NCI-H1417 treated with DMSO at 0.1 percent for 48 hours (cell line): ENCODE measurements around the gene FIGN.

ENCODE experiments used
- DNase-seq: peaks from one replicate; lab custom pipeline; 2025; lab: John Stamatoyannopoulos, UW

Gene FIGN

GRCh38 chr2:163612332-163612731 is 123.5 kb downstream of the FIGN start:
- no peak for DNase-seq

- no peak for DNase-seq
Observed at GRCh38 chr2:163611557-163611906, 124.3 kb downstream of the FIGN start.

GRCh38 chr2:163610817-163611556 is 124.8 kb downstream of the FIGN start:
- DNase-seq: no peak

DNA sequence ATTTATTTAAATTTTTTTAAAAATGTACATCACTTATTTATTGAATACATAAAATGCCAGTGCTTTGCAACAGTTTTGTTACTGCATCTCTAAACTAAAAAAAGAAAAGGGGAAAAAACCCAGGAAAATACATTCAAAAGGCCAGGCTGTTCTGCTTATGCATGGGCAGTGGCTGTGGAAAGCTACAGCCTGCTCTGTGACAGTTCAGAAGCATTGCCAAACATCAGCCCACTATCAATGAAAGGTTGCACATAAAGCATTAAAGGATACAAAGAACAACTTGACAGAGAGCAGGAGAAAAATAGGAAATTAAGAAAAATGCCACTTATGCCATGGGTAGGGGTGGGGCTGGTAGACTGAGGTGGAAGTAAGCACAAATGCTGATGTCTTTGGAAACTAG is 128.2 kb downstream of the FIGN start:
- DNase-seq: no peak

DNA sequence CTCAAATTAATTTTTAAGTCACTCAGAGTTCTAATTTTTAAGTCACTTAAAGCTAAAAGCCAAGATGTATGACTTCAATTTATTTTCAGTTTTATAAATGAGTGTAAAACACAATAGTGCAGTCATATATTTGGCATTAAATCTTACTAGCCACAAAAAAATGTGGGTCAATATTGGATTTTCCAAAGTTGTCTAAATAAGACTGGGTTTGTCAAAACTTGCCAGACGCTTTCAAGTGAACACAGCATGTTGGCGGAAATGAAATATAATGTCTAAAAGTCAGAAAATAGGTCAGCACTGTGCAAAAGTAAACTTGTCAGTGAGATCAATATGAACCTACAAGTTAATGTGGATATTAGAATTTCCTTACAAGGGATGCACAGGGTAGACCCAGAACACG is 128.9 kb downstream of the FIGN start:
- no peak for DNase-seq

DNA sequence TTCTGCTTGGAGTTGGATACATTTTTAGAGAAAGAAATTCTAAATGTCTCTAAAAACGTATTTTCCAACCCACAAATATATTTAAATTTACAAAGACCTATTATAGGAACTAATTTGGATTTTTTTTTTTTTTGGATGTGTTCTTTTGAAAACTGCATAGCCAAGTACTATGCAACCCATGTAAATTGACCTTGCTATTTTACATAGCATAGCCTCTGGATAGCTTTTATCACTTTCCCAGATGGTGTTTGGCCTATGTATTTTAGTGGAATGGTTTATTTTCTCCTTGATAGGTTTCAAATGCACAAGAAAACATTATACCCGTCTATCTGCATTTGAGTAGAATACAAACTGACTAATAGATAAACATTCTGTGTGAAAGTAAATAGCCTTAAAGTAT is 130.0 kb downstream of the FIGN start:
- no peak for DNase-seq

DNA sequence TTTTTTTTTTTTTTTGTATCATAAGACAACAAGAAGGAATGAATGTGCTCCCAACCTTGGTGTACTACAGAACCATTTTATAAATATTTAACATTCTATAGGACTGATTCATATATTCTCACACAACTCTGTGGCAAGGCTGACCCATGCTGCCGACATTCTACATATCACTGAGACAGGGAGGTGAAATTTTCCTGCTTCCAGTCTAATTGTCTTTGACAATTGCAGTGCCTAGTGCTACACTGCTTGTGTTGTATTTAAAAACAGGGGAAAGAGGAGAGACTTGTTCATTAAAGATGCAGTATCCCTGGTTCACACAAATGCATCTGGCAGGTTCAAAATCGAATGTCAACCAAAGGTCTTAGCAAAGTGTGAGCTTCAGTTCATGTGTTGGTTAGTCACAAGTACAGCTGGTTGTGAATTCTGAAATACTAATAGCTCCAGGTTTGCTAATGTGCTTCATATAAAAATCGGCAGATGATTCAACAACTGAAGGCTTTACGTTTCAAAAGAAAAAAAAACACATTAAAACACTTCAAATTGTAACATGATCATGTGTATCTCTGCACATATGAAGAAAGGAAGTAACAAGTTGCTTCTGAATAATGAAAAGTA is 130.8 kb downstream of the FIGN start:
- no peak for DNase-seq

DNA sequence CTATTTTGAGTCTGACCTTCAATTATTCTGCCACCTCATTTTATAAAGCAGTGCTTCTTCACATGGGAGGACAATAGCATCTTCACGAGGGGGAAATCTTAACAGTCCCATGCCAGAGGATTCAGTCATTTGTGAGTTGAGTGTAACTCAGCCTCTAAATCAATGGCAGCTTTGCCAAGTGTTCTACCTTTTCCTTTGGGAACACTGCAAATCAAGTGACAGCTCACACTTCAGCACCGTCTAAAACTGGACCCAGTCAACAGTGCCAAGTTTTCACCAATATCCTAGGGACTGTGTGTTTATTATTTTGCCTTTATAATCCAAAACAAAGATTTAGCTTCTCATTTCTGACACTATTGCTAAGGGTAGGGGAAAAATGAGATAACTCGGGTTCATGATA is 133.6 kb downstream of the FIGN start:
- no peak for DNase-seq

- DNase-seq: no peak
Observed at GRCh38 chr2:163601377-163601776, 134.4 kb downstream of the FIGN start.

DNA sequence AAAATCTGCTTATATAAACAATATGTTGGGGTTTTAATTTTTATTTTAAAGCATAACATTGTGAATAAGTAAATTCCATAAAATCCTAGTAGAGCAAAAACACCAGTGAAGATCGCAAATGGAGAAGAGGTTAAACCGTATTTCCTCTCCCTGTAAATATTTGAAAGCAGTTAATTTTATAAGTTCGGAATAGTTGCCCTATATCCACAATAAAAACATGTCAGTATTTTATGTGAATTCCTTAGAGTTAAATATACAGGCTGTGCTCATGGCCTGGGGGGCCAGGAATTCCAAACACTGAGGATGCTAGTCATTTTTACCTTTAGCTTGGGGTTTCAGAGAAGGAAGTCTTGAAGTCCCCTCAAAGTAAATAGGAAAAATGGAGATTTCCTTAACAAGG is 135.0 kb downstream of the FIGN start:
- no peak for DNase-seq

DNA sequence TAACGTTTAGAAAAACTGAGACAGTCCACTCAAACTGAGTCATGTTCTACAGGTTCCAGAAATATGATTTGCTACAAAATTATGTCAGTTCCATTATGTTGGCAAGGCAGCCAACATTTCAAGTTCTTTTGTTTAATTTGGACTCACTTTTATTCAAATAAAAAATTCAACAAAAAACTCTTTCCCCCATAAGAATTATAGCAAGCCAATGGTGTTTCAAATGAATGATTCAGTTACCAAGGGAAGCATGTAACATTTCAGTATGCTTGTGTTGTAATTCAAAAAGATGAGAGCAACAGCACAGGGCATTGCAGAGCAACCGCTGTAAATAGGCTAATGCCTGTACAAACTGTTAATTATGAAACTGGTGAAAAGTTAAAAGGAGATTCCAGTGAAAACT is 140.8 kb downstream of the FIGN start:
- no peak for DNase-seq

DNA sequence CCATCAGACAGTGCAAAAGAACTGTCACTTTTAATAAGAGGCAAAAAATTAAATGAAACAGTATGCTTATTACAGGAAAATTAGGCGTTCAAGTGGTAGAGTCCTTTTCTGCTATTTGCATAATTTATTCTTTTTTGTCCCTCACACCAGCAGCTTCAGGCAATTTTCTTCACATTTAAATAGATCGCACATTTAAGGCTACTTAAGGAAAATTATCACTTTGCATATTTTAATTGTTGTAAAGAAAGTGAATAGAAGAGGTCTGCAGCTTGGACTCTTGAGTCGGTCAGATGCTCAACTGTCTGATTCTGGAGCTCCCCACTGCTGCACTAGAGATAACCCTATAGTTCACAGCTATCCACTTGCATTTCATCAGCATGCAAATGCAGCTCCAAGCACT is 141.3 kb downstream of the FIGN start:
- no peak for DNase-seq

- peak; percentile 12 for DNase-seq
Observed at GRCh38 chr2:163593982-163594381, 141.8 kb downstream of the FIGN start.

- DNase-seq: no peak
Observed at GRCh38 chr2:163592954-163593622, 142.7 kb downstream of the FIGN start.

DNA sequence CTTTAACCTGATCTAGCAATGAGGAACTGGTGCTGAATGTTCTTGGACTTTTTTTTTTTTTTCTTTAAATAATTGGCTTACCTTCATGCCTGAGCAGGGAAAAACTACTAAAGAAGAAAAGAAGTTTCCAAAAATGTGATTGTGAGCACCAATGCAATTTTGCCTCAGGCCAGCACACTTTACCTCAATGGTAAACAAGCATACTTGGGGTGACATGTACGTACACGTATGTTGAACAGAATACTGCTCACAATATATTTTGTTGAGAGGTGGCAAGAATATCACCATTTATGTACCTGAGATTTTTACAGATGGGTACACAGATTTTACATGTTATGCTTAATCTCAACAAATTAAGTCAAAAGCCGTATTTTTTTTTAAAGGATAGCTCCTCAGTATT is 144.3 kb downstream of the FIGN start:
- no peak for DNase-seq

- no peak for DNase-seq
Observed at GRCh38 chr2:163580757-163581156, 155.1 kb downstream of the FIGN start.

GRCh38 chr2:163574309-163574708 is 161.5 kb downstream of the FIGN start:
- no peak for DNase-seq

GRCh38 chr2:163573652-163574051 is 162.2 kb downstream of the FIGN start:
- DNase-seq: no peak

DNA sequence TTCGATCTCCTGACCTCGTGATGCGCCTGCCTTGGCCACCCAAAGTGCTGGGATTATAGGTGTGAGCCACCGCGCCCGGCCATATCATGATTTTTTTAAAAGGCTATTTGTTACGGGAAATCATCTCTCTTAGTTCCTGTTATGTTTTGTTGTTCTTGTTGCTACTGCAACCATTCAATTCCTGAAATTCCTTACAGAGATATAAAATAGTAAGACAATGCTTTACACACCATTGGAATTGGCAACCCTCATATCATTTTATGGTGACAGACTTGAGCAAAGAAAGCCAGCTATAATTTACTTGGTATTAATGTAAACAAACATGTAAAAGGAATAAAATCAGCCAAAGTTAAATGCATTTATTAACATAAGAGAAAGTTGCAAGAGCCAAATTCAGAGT is 163.0 kb downstream of the FIGN start:
- DNase-seq: no peak

DNA sequence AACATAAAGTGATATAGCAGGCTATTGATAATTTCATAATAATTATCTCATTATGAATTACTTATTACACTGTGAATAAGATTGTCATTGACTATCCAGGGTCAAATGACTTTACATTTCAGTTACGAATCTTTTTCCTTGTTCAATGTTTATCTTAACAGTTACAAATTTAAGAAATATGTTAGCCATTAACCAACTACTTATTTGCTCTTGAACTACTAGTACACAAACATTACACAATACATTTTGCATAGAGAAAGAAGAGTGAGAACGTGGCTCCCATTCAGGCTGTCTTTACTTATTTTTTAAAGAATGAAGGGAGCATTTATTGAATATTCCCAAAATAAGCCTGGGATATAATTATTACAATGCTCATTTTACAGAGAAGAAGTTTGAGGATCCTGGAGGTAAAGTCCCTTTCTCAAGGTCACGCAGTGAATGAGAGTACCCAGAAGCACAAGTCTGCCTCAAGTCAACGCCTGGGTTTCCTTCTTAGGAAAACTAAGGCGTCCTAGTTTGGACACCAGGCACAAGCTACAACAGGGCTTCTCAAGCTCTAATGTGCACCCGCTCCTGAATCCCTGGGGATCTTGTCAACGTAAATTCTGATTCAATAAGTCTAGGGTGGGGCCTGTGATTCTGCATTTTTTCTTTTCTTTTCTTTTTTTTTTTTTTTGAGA is 164.2 kb downstream of the FIGN start:
- DNase-seq: no peak

- DNase-seq: no peak
Observed at GRCh38 chr2:163570391-163570790, 165.4 kb downstream of the FIGN start.

GRCh38 chr2:163565192-163565591 is 170.6 kb downstream of the FIGN start:
- no peak for DNase-seq

DNA sequence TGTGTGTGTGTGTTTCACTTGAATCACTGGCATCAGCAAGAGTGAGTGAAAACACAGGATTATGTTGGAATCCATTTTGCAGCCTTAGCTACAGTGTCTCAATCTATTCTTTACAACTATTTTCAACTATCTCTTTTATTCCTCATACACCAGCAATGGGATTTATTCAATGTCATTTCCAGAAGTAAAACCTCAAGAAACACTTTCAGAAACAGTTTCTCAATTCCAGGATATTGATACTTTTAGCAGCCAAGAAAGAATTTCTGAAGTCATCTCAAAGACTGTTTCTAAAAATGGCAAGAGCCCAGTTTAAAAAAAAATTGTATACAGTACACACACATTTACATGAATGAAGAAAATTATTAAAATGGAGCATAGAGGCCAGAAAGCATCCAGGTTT is 171.6 kb downstream of the FIGN start:
- DNase-seq: no peak
